HL-60 (cell line): Measurements from ENCODE around the gene AKR1B15.

ENCODE experiments used
- DNase-seq, 2 experiments: peaks; one replicate each; pipeline ENCODE4 v3.0.0-alpha.2; 2010 to 2020; ENCODE audit warnings: low read depth in 1 of 2, low spot score in 1 of 2
- H3K27ac ChIP-seq: fragments of 250-450 bp; sonication (Bioruptor Pico); replicated peaks from 2 replicates; pipeline ENCODE4 v1.5.1; 2020; ENCODE audit warnings: mild to moderate bottlenecking, moderate library complexity
- H3K27me3 ChIP-seq: fragments of 250-450 bp; sonication (Bioruptor Pico); 2 replicates; pipeline ENCODE4 v1.5.1; 2021; ENCODE audit warnings: mild to moderate bottlenecking, moderate library complexity; ENCODE audit not compliant: insufficient read depth, poor library complexity, severe bottlenecking
- H3K4me3 ChIP-seq: replicated peaks from 2 replicates; pipeline ENCODE4 v1.5.1; 2011; ENCODE audit warnings: mild to moderate bottlenecking, control low read depth, low read length; ENCODE audit not compliant: insufficient read depth
- GABPA ChIP-seq: IDR thresholded peaks from 2 replicates; pipeline ENCODE4 v1.6.1; 2012; ENCODE audit warnings: low read depth
- POLR2AphosphoS5 ChIP-seq: IDR thresholded peaks from 2 replicates; pipeline ENCODE4 v1.6.1; 2012; ENCODE audit warnings: low read depth
- SPI1 ChIP-seq: IDR thresholded peaks from 2 replicates; pipeline ENCODE4 v1.6.1; 2012; ENCODE audit warnings: low read depth, mild to moderate bottlenecking, borderline replicate concordance
- TF ChIP-seq, protein P1 (sequence below): IDR thresholded peaks from 2 replicates; pipeline ENCODE4 v1.6.1; 2012; ENCODE audit warnings: low read depth; ENCODE audit not compliant: insufficient replicate concordance
- TF ChIP-seq, protein P2 (sequence below): IDR thresholded peaks from one replicate; pipeline ENCODE4 v1.5.1; 2011; ENCODE audit warnings: low read length, control low read depth, inconsistent platforms; ENCODE audit not compliant: insufficient read depth

AKR1B15 gene

DNA sequence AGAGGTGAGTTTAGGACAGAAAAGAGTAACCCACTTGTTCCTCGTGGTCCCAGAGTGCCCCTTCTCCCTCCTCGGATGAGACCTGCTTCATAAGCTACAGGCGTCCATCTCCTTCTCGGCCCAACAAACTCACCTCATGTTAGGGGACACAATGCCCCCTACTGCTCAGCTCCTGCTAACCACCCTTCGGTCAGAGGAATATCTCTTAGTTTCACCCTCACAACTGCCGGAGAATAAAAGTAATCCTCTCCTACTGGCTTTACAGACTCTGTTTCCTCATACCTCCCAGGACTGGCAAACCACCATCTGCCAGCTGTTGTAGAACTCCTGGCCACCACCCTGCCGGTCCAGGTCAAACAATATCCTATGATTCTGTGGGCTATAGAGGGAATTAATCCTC is 3.2 kb downstream of the AKR1B15 start:
- H3K27me3 ChIP-seq: no peaks in the 10 kb centered on the region
- TF ChIP-seq, protein P1, sequence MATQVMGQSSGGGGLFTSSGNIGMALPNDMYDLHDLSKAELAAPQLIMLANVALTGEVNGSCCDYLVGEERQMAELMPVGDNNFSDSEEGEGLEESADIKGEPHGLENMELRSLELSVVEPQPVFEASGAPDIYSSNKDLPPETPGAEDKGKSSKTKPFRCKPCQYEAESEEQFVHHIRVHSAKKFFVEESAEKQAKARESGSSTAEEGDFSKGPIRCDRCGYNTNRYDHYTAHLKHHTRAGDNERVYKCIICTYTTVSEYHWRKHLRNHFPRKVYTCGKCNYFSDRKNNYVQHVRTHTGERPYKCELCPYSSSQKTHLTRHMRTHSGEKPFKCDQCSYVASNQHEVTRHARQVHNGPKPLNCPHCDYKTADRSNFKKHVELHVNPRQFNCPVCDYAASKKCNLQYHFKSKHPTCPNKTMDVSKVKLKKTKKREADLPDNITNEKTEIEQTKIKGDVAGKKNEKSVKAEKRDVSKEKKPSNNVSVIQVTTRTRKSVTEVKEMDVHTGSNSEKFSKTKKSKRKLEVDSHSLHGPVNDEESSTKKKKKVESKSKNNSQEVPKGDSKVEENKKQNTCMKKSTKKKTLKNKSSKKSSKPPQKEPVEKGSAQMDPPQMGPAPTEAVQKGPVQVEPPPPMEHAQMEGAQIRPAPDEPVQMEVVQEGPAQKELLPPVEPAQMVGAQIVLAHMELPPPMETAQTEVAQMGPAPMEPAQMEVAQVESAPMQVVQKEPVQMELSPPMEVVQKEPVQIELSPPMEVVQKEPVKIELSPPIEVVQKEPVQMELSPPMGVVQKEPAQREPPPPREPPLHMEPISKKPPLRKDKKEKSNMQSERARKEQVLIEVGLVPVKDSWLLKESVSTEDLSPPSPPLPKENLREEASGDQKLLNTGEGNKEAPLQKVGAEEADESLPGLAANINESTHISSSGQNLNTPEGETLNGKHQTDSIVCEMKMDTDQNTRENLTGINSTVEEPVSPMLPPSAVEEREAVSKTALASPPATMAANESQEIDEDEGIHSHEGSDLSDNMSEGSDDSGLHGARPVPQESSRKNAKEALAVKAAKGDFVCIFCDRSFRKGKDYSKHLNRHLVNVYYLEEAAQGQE: no peak
- TF ChIP-seq, protein P2, sequence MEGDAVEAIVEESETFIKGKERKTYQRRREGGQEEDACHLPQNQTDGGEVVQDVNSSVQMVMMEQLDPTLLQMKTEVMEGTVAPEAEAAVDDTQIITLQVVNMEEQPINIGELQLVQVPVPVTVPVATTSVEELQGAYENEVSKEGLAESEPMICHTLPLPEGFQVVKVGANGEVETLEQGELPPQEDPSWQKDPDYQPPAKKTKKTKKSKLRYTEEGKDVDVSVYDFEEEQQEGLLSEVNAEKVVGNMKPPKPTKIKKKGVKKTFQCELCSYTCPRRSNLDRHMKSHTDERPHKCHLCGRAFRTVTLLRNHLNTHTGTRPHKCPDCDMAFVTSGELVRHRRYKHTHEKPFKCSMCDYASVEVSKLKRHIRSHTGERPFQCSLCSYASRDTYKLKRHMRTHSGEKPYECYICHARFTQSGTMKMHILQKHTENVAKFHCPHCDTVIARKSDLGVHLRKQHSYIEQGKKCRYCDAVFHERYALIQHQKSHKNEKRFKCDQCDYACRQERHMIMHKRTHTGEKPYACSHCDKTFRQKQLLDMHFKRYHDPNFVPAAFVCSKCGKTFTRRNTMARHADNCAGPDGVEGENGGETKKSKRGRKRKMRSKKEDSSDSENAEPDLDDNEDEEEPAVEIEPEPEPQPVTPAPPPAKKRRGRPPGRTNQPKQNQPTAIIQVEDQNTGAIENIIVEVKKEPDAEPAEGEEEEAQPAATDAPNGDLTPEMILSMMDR: no peak
- TF ChIP-seq POLR2AphosphoS5 (no peak), GABPA (no peak), SPI1 (no peak)
- DNase-seq: no peak

DNA sequence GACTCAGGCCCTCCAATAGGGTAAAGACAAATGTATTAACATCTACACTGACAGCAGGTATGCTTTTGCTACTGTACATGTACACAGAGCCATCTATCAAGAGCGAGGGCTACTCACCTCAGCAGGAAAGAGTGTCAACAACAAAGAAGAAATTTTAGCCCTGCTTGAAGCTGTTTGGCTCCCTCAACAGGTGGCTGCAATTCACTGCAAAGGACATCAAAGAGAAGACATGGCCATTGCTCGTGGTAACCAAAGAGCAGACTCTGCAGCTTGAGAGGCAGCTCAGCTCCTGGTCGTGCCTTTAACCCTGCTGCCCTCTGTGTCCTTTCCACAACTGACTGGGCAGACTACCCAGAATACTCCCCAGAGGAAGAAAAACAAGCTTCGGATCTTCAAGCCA is 5.1 kb downstream of the AKR1B15 start:
- no peak for DNase-seq
- Histone ChIP-seq H3K27ac (no peak overlapping the region), H3K27me3 (no peaks in the 10 kb centered on the region), H3K4me3 (no peak overlapping the region)
- TF ChIP-seq, protein P2: no peak
- TF ChIP-seq POLR2AphosphoS5: no peak

More for the DNA sequence above, 3.2 kb downstream of the AKR1B15 start:
- Histone ChIP-seq H3K27ac (no peak overlapping the region), H3K4me3 (no peak overlapping the region)

DNA sequence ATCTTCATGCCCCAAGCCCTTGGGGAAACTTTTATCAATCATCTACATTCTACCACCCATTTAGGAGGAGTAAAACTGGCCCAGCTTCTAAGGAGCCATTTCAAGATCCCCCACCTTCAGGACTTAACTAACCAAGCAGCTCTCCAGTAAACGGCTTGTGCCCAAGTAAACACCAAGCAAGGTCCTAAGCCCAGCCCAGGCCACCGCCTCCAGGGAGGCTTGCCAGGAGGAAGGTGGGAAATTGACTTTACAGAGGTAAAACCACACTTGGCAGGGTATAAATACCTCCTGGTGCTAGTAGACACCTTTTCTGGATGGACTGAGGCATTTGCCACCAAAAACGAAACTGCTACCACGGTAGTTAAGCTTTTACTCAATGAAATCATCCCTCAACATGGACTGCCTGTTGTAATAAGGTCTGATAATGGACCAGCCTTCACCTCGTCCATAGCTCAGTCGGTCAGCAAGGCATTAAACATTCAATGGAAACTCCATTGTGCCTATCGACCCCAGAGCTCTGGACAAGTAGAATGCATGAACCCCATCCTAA is 5.6 kb downstream of the AKR1B15 start:
- TF ChIP-seq, protein P2: no peak
- TF ChIP-seq GABPA: no peak
- TF ChIP-seq SPI1: no peak
- TF ChIP-seq, protein P1: no peak
- no peak for TF ChIP-seq POLR2AphosphoS5
- Histone ChIP-seq H3K27ac (no peak overlapping the region), H3K4me3 (no peak overlapping the region), H3K27me3 (no peaks in the 10 kb centered on the region)
- DNase-seq: no peak

DNA sequence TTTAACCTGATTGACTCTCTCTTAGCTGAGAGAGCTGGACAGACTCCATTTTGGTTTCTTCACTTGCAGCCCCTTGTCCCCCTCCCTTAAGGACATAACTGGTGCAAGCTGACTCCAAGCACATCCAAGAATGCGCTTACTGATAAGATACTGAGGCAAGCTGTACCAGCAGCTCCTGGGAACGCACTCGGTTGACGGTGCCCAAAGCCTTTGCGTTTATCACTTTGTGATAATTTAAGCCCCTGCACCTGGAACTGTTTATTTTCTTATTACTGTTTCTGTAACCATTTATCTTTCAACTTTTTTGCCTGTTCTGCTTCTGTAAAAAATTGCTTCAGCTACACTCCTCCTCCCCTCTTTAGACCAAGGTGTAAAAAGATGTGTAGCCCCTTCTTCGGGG is 8.5 kb downstream of the AKR1B15 start:
- Histone ChIP-seq H3K27ac (no peak overlapping the region), H3K4me3 (no peak overlapping the region), H3K27me3 (no peaks in the 10 kb centered on the region)
- TF ChIP-seq, protein P1: no peak
- TF ChIP-seq GABPA: no peak
- TF ChIP-seq, protein P2: no peak
- no peak for TF ChIP-seq SPI1
- TF ChIP-seq POLR2AphosphoS5: no peak
- DNase-seq: no peak
